K562 (cell line): ENCODE results near the gene LBHD2. TPM values are rescaled to one million over a fixed set of nuclear protein-coding genes. Genes with fewer than 3 reads are reported as not detected.

ENCODE experiments used
- ERF ChIP-seq: fragments of 450-650 bp; formaldehyde crosslinking; IDR thresholded peaks from 2 replicates; pipeline ENCODE4 v1.4.0; 2020; ENCODE audit warnings: mild to moderate bottlenecking, mixed read lengths
- HIVEP1 ChIP-seq: fragments of 250-450 bp; sonication (Bioruptor Pico); IDR thresholded peaks from 2 replicates; pipeline ENCODE4 v1.4.0; 2020; ENCODE audit warnings: mild to moderate bottlenecking
- IFI16 ChIP-seq: fragments of 250-450 bp; sonication (Bioruptor Pico); IDR thresholded peaks from 2 replicates; pipeline ENCODE4 v2.1.2; 2022; ENCODE audit warnings: mild to moderate bottlenecking, inconsistent platforms
- IRF2 ChIP-seq: sonication (generic); formaldehyde crosslinking; IDR thresholded peaks from 2 replicates; pipeline ENCODE4 v1.8.1; 2022; ENCODE audit warnings: mild to moderate bottlenecking, missing genetic modification reagents
- MCM3 ChIP-seq: fragments of 450-650 bp; IDR thresholded peaks from 2 replicates; pipeline ENCODE4 v1.6.1; 2016
- NR2F6 ChIP-seq: fragments of 450-650 bp; formaldehyde crosslinking; IDR thresholded peaks from 2 replicates; pipeline ENCODE4 v1.4.0; 2020; ENCODE audit warnings: mild to moderate bottlenecking
- RAD51 ChIP-seq: fragments of 450-650 bp; IDR thresholded peaks from 2 replicates; pipeline ENCODE4 v1.7.1; 2016; ENCODE audit warnings: low read depth, mild to moderate bottlenecking, borderline replicate concordance
- RBFOX2 ChIP-seq: fragments of 200-400 bp; formaldehyde crosslinking; IDR thresholded peaks from 2 replicates; pipeline ENCODE4 v1.6.1; 2017; ENCODE audit warnings: low read depth, mild to moderate bottlenecking, low read length, moderate library complexity
- SRSF9 ChIP-seq: fragments of 200-400 bp; formaldehyde crosslinking; IDR thresholded peaks from 2 replicates; pipeline ENCODE4 v1.6.1; 2017; ENCODE audit warnings: low read depth, low read length, borderline replicate concordance
- ZNF224 ChIP-seq: sonication (generic); formaldehyde crosslinking; IDR thresholded peaks from 2 replicates; pipeline ENCODE4 v1.8.0; 2022; ENCODE audit warnings: mild to moderate bottlenecking, missing genetic modification reagents
- ZNF76 ChIP-seq: fragments of 250-450 bp; sonication (Bioruptor Pico); IDR thresholded peaks from 2 replicates; pipeline ENCODE4 v1.4.0; 2020; ENCODE audit warnings: mild to moderate bottlenecking, moderate library complexity, borderline replicate concordance
- polyA plus RNA-seq, 8 experiments: library from polyadenylated mRNA; depleted of rRNA in 4 of 8; stranded (reverse) in 5 of 8; unstranded in 3 of 8; fragments of >200 nt; fragmentation: Nextera tagmentation in 2 of 8; fragmentation: Illumina TruSeq in 1 of 8; extraction: Ambion mirVana in 2 of 8; extraction: Trizol in 1 of 8; gene quantifications; 2 replicates each; pipeline versions ENCODE4 v1.2.1 to v1.2.3, GENCODE V29; 2011 to 2014; ENCODE audit warnings: inconsistent platforms in 1 of 8, missing spikeins in 1 of 8
- total RNA-seq, 7 experiments: library from RNA; depleted of rRNA in 6 of 7; stranded (reverse); fragments of >200 nt in 6 of 7; fragmentation: Illumina TruSeq in 2 of 7; extraction: Trizol in 2 of 7; gene quantifications; 2 replicates each; pipeline versions ENCODE4 v1.2.1 to v1.2.3, GENCODE V29; 2011 to 2021; ENCODE audit warnings: low replicate concordance in 1 of 7
- TF ChIP-seq, protein P1 (sequence below): IDR thresholded peaks from 3 replicates; pipeline ENCODE4 v1.6.1; 2011; ENCODE audit warnings: borderline replicate concordance, mild to moderate bottlenecking, moderate library complexity; ENCODE audit not compliant: insufficient read length; ENCODE audit errors: extremely low read depth
- TF ChIP-seq, protein P2 (sequence below): fragments of 450-650 bp; IDR thresholded peaks from 2 replicates; pipeline ENCODE4 v1.6.1; 2016; ENCODE audit warnings: mild to moderate bottlenecking, moderate library complexity

Gene LBHD2
- total and polyA plus RNA-seq, 9 of the 15 experiments (the other 6 are each of a cell fraction or from before 2014, with no cell fraction given), result not detected

DNA sequence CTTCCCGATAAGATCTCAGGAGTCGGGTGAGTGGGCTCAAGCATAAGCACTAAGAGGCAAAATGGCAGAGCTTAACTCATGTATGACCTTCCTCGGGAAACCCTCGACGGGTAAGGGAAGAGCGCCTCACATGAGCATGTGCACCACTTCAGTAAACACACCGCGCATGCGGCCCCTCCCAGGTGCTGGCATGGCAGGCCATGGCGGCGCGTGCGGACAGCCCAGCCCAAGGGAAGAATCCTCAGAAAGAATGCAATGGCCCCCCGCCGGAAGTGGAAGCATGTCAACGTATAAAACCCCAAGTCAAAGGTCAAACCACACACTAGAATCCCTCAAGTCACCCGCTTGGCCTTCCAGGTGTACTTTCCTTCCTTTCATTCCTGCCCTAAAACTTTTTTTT, 32.6 kb downstream of the LBHD2 start (continued):
- TF ChIP-seq ZNF224, result no peak
- no peak for TF ChIP-seq MCM3
- TF ChIP-seq ERF (CRISPR knock-in tag), result no peak
- TF ChIP-seq RBFOX2, result peak; percentile 51
- no peak for TF ChIP-seq ZNF76
- no peak for TF ChIP-seq SRSF9
- TF ChIP-seq, protein P1, sequence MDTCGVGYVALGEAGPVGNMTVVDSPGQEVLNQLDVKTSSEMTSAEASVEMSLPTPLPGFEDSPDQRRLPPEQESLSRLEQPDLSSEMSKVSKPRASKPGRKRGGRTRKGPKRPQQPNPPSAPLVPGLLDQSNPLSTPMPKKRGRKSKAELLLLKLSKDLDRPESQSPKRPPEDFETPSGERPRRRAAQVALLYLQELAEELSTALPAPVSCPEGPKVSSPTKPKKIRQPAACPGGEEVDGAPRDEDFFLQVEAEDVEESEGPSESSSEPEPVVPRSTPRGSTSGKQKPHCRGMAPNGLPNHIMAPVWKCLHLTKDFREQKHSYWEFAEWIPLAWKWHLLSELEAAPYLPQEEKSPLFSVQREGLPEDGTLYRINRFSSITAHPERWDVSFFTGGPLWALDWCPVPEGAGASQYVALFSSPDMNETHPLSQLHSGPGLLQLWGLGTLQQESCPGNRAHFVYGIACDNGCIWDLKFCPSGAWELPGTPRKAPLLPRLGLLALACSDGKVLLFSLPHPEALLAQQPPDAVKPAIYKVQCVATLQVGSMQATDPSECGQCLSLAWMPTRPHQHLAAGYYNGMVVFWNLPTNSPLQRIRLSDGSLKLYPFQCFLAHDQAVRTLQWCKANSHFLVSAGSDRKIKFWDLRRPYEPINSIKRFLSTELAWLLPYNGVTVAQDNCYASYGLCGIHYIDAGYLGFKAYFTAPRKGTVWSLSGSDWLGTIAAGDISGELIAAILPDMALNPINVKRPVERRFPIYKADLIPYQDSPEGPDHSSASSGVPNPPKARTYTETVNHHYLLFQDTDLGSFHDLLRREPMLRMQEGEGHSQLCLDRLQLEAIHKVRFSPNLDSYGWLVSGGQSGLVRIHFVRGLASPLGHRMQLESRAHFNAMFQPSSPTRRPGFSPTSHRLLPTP, result no peak
- no peak for TF ChIP-seq IFI16 (CRISPR knock-in tag)
- TF ChIP-seq, protein P2, sequence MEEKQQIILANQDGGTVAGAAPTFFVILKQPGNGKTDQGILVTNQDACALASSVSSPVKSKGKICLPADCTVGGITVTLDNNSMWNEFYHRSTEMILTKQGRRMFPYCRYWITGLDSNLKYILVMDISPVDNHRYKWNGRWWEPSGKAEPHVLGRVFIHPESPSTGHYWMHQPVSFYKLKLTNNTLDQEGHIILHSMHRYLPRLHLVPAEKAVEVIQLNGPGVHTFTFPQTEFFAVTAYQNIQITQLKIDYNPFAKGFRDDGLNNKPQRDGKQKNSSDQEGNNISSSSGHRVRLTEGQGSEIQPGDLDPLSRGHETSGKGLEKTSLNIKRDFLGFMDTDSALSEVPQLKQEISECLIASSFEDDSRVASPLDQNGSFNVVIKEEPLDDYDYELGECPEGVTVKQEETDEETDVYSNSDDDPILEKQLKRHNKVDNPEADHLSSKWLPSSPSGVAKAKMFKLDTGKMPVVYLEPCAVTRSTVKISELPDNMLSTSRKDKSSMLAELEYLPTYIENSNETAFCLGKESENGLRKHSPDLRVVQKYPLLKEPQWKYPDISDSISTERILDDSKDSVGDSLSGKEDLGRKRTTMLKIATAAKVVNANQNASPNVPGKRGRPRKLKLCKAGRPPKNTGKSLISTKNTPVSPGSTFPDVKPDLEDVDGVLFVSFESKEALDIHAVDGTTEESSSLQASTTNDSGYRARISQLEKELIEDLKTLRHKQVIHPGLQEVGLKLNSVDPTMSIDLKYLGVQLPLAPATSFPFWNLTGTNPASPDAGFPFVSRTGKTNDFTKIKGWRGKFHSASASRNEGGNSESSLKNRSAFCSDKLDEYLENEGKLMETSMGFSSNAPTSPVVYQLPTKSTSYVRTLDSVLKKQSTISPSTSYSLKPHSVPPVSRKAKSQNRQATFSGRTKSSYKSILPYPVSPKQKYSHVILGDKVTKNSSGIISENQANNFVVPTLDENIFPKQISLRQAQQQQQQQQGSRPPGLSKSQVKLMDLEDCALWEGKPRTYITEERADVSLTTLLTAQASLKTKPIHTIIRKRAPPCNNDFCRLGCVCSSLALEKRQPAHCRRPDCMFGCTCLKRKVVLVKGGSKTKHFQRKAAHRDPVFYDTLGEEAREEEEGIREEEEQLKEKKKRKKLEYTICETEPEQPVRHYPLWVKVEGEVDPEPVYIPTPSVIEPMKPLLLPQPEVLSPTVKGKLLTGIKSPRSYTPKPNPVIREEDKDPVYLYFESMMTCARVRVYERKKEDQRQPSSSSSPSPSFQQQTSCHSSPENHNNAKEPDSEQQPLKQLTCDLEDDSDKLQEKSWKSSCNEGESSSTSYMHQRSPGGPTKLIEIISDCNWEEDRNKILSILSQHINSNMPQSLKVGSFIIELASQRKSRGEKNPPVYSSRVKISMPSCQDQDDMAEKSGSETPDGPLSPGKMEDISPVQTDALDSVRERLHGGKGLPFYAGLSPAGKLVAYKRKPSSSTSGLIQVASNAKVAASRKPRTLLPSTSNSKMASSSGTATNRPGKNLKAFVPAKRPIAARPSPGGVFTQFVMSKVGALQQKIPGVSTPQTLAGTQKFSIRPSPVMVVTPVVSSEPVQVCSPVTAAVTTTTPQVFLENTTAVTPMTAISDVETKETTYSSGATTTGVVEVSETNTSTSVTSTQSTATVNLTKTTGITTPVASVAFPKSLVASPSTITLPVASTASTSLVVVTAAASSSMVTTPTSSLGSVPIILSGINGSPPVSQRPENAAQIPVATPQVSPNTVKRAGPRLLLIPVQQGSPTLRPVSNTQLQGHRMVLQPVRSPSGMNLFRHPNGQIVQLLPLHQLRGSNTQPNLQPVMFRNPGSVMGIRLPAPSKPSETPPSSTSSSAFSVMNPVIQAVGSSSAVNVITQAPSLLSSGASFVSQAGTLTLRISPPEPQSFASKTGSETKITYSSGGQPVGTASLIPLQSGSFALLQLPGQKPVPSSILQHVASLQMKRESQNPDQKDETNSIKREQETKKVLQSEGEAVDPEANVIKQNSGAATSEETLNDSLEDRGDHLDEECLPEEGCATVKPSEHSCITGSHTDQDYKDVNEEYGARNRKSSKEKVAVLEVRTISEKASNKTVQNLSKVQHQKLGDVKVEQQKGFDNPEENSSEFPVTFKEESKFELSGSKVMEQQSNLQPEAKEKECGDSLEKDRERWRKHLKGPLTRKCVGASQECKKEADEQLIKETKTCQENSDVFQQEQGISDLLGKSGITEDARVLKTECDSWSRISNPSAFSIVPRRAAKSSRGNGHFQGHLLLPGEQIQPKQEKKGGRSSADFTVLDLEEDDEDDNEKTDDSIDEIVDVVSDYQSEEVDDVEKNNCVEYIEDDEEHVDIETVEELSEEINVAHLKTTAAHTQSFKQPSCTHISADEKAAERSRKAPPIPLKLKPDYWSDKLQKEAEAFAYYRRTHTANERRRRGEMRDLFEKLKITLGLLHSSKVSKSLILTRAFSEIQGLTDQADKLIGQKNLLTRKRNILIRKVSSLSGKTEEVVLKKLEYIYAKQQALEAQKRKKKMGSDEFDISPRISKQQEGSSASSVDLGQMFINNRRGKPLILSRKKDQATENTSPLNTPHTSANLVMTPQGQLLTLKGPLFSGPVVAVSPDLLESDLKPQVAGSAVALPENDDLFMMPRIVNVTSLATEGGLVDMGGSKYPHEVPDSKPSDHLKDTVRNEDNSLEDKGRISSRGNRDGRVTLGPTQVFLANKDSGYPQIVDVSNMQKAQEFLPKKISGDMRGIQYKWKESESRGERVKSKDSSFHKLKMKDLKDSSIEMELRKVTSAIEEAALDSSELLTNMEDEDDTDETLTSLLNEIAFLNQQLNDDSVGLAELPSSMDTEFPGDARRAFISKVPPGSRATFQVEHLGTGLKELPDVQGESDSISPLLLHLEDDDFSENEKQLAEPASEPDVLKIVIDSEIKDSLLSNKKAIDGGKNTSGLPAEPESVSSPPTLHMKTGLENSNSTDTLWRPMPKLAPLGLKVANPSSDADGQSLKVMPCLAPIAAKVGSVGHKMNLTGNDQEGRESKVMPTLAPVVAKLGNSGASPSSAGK, result peak; percentile 84
- no peak for TF ChIP-seq IRF2 (CRISPR knock-in tag)
- TF ChIP-seq HIVEP1 (CRISPR knock-in tag), result no peak
- TF ChIP-seq NR2F6 (CRISPR knock-in tag), result no peak
- TF ChIP-seq RAD51, result no peak
